ENCODE data around the gene RXFP4. TPM values are rescaled to one million over a fixed set of nuclear protein-coding genes. Genes with fewer than 3 reads are reported as not detected.
"Not testable (repeated sequence)": the region's sequence is repeated elsewhere in the genome, so short reads cannot be mapped to it uniquely, and the experiment has no call there.

The RXFP4 gene
- total RNA-seq, 1 donor from 2014 or later, result not detected

- FAIRE-seq, result no peak
These were observed 12.4 kb upstream of the RXFP4 start for GRCh38 chr1:155929057-155929456.

GRCh38 chr1:155930725-155931124 is 10.7 kb upstream of the RXFP4 start:
- DNase-seq (ENCODE audit: low spot score in 2 of 2); FAIRE-seq: not testable (repeated sequence)

More at GRCh38 chr1:155929057-155929456, 12.4 kb upstream of the RXFP4 start:
- DNase-seq (ENCODE audit: low spot score in 2 of 2), result no peak

- no peak for DNase-seq (ENCODE audit: low spot score in 2 of 2)
- FAIRE-seq, result no peak
These were observed 10.0 kb upstream of the RXFP4 start for GRCh38 chr1:155931332-155932038.

- no peak for DNase-seq (ENCODE audit: low spot score in 2 of 2)
- no peak for FAIRE-seq
These were observed 9.4 kb upstream of the RXFP4 start for GRCh38 chr1:155932081-155932480.

GRCh38 chr1:155932487-155932886 is 9.0 kb upstream of the RXFP4 start:
- no peak for FAIRE-seq
- no peak for DNase-seq (ENCODE audit: low spot score in 2 of 2)

- no peak for DNase-seq (ENCODE audit: low spot score in 2 of 2)
- FAIRE-seq, result no peak
These were observed 7.8 kb upstream of the RXFP4 start for GRCh38 chr1:155933591-155934096.

- peak; percentile 96 for FAIRE-seq
- DNase-seq (ENCODE audit: low spot score in 2 of 2), result peak; percentile 85 to 90
These were observed 7.1 kb upstream of the RXFP4 start, which contains the start of gene KHDC4 for GRCh38 chr1:155934097-155934935. TSS of gene KHDC4 (minus strand) at chr1:155934413. CDS start at chr1:155934373, 40 bp downstream.

- FAIRE-seq (no peak), DNase-seq (ENCODE audit: low spot score in 2 of 2) (no peak)
These were observed 6.4 kb upstream of the RXFP4 start for GRCh38 chr1:155934936-155935590.

- peak in 1 of 2 donors; percentile 71 for DNase-seq (ENCODE audit: low spot score in 2 of 2)
- FAIRE-seq, result no peak
These were observed 3.2 kb upstream of the RXFP4 start for GRCh38 chr1:155938220-155938627.

GRCh38 chr1:155940482-155940992 is 901 bp upstream of the RXFP4 start:
- DNase-seq (ENCODE audit: low spot score in 2 of 2), result no peak
- FAIRE-seq, result no peak

GRCh38 chr1:155941845-155942531 is 550 bp downstream of the RXFP4 start:
- FAIRE-seq, result no peak
- DNase-seq (ENCODE audit: low spot score in 2 of 2), result no peak

GRCh38 chr1:155942578-155943141 is 1.2 kb downstream of the RXFP4 start:
- no peak for DNase-seq (ENCODE audit: low spot score in 2 of 2)
- FAIRE-seq, result no peak

- no peak for DNase-seq (ENCODE audit: low spot score in 2 of 2)
- FAIRE-seq, result no peak
These were observed 3.0 kb downstream of the RXFP4 start for GRCh38 chr1:155944444-155944799.

GRCh38 chr1:155946633-155947219 is 5.3 kb downstream of the RXFP4 start:
- FAIRE-seq, result no peak
- DNase-seq (ENCODE audit: low spot score in 2 of 2), result no peak

- DNase-seq (ENCODE audit: low spot score in 2 of 2), result no peak
- FAIRE-seq, result no peak
These were observed 5.9 kb downstream of the RXFP4 start for GRCh38 chr1:155947292-155947691.

- DNase-seq (ENCODE audit: low spot score in 2 of 2) (no peak), FAIRE-seq (no peak)
These were observed 6.3 kb downstream of the RXFP4 start for GRCh38 chr1:155947741-155948140.

- FAIRE-seq, result no peak
- no peak for DNase-seq (ENCODE audit: low spot score in 2 of 2)
These were observed 9.4 kb downstream of the RXFP4 start for GRCh38 chr1:155950829-155951228.

GRCh38 chr1:155951753-155952504 is 10.5 kb downstream of the RXFP4 start:
- DNase-seq (ENCODE audit: low spot score in 2 of 2) (no peak), FAIRE-seq (no peak)

GRCh38 chr1:155952505-155952890 is 11.1 kb downstream of the RXFP4 start:
- no peak for FAIRE-seq
- no peak for DNase-seq (ENCODE audit: low spot score in 2 of 2)
